Measurements from ENCODE around the gene MRAS.
"Not testable (repeated sequence)": the region's sequence is repeated elsewhere in the genome, so short reads cannot be mapped to it uniquely, and the experiment has no call there.

Gene MRAS

GRCh38 chr3:138426211-138426610, 77.8 kb downstream of the MRAS start:
- DNase-seq: no peak

- DNase-seq: not testable (repeated sequence)
These were observed 78.4 kb downstream of the MRAS start for GRCh38 chr3:138426754-138427153.

GRCh38 chr3:138429665-138430064, 81.3 kb downstream of the MRAS start:
- DNase-seq: no peak

DNA sequence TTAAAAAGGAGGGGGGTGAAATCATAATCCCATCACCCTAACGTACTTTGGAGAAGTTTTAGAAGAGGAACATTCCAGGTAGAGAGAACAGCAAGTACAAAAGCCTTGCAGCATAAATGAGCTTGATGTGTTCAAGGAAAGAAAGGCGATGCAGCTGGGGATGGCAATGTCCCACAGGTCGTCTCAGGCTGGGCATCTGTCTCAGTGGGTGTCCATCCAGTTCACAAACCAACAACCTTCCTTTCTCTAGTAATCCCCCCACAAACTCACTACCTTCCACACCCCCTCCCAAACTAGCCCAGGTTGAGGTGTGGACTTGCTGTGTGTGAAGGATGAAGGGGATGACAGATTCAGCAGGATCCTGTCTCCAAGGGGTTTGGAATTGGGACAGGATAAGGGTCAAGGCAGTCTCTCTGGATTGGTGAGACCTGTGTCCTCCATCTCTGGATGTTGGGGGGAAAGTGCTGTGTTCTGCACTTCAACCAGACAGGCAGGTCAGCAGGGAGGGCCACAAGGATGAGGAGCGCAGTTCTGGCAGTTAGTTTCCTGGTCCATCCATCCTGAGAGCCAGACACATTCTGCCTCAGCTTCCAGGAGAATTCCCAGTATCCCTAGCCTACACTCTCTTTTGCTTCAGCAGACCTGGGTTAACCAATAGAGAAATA, 84.3 kb downstream of the MRAS start:
- DNase-seq: no peak

DNA sequence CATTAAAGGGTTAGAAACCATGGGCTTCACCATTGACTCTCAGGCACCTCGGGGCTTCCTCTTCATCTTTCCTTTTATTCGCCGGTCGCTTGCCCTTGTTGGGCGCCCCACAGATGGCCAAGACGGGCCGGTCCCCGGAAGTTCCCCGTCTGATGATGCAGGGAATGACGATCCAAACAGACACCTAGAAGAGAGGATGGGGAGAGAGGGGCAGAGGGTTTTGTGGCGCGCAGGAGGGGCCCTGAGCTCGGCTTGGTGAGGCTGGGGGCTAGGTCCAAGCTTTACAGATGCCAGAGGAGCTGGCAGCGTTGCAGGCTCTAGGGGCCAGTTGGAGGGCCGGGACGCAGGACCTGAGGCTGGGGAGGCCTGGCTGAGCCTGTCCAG, 85.5 kb downstream of the MRAS start:
- DNase-seq: no peak

GRCh38 chr3:138434276-138434874, 86.0 kb downstream of the MRAS start, which contains the start of gene ESYT3:
TSS of gene ESYT3 (plus strand) at chr3:138434616. CDS start at chr3:138434799, 183 bp downstream.
- peak; percentile 68 to 74 for DNase-seq

DNA sequence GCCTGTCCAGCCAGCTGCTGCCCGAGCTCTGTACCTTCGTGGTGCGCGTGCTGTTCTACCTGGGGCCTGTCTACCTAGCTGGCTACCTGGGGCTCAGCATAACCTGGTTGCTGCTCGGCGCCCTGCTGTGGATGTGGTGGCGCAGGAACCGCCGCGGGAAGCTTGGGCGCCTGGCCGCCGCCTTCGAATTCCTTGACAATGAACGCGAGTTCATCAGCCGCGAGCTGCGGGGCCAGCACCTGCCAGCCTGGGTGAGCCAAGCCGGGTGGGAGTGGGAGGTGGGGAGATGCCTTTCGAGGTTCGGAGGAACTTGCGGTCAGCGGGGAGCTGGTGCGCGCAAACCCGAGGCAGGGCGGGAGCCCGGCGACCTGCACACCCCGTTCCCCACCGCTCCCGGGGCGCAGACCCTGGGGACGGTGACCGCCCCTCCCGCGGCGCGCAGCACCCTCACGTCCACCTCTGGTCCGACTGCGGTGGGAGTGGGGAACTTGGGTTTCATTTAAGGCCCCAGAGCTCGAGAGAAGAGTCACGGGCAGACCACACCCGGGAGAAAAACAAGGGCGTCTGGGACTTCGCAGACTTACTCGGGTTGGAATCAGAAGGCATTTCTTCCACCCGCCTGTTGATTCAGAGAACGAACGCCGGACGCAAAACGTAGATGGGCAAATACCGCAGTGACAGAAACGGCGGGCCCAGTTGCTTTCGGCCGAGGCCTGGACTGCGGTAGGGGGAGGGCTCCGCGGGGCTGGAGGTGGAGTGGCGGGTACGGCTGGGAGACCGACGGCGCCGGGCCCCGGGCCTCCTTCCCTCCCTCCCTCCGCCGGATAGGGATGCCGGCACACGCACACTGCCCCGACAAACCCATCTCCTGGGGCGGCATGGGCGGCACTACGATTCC, 86.7 kb downstream of the MRAS start:
- peak in 1 of 2 experiments; percentile 26 for DNase-seq

DNA sequence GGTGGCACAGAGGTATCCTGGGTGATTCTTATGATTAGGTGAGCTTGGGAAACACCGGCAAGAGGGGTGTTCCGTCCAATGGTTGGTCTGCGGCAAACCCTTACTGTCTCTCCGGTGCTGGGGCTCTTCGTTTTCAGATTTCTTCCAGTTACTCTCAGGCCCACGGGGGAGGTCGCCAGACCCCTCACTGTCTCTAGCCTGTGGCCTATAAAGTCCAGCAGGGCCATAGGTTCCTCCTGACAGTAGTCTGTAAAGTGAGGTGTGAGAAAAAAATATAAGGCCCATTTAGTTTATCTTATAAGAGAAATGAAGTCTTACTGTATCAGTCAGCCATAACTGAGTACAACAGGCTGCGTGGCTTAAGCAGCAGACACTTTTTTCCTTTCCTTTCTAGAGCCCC, 87.5 kb downstream of the MRAS start:
- DNase-seq: no peak

- DNase-seq: no peak
These were observed 88.9 kb downstream of the MRAS start for GRCh38 chr3:138437281-138437680.

DNA sequence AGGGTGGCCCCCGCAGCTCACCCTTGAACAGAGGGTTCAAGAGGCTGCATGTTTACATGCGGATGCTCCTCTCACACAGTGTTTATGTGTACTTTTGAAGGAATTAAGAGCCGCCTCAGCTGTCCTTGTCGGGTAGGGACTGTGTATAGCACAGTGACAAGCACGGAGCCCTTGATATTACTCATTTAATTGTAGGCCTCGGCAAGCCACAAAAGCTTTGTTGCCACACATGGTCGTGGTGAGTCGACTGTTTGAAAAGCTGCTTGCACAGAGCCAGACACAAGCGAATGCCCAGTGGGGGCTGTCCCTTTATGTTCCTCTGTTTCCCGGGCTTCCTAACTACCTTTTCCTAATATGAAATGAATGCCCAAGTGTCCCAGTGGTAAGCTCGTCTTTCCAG, 90.5 kb downstream of the MRAS start:
- DNase-seq: no peak

GRCh38 chr3:138439646-138440045, 91.3 kb downstream of the MRAS start:
- no peak for DNase-seq

GRCh38 chr3:138440121-138440521, 91.7 kb downstream of the MRAS start:
- no peak for DNase-seq

DNA sequence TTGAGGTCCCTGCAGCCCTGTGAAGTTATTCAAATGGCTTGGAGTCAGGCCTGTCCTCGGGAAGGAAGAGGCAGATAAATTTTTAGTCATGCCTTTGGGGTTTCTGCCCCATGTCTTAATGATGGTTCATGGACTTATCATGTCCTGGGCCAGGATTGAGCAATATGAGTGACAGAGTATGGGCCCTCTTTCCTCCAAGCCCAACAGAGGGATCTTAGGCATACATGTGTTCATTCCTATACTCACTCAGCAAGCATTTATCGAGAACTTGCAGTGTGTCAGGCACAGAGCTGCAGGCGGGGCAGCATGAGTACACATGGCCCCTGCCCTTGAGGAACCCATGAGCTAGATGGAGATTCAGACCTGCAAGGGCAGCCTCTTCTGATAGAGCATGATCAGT, 92.2 kb downstream of the MRAS start:
- DNase-seq: no peak

- no peak for DNase-seq
These were observed 92.9 kb downstream of the MRAS start for GRCh38 chr3:138441256-138441655.

DNA sequence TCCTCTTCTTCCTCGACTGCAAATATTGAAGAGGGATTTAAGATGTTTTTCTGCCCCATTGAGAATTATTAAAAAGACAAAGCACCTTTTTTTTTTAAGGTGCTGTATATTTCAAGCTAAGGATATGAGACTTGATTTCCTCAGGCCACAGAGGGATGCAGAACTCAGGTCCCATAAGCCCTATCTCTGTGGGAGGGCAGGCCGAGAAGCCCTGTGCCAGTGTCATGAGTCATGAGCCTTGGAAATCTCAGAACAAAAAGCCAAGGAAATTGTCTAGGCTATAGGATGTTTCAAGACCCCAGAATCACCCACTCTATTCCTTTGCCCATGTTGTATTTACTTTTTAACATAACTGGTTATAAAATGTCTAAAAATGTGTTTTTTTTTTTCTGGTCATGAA, 93.4 kb downstream of the MRAS start:
- no peak for DNase-seq

GRCh38 chr3:138442433-138442832, 94.1 kb downstream of the MRAS start:
- no peak for DNase-seq

- no peak for DNase-seq
These were observed 94.7 kb downstream of the MRAS start for GRCh38 chr3:138443091-138443490.

GRCh38 chr3:138443521-138444503, 95.4 kb downstream of the MRAS start:
- DNase-seq: no peak

- DNase-seq: no peak
These were observed 96.9 kb downstream of the MRAS start for GRCh38 chr3:138445236-138445635.

DNA sequence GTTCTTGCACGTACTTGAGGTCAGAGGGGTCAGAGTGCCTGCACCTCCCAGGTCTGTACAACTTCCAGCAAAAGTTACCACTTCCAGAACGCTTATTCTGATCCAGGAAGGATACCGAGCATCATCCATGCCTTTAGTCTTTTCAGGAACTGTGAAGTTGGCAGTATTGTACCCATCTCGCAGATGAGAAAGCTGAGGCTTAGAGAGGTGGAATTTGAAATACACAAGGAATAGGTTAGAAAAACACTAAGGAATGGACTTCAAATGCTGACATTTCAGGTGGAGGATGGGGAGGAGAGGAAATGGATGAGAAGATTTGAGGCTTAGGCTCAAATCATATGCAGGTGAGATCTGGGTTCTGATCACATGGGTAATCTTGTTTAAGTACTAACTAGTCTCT, 97.3 kb downstream of the MRAS start:
- DNase-seq: no peak

GRCh38 chr3:138448631-138449030, 100.3 kb downstream of the MRAS start:
- DNase-seq: no peak

DNA sequence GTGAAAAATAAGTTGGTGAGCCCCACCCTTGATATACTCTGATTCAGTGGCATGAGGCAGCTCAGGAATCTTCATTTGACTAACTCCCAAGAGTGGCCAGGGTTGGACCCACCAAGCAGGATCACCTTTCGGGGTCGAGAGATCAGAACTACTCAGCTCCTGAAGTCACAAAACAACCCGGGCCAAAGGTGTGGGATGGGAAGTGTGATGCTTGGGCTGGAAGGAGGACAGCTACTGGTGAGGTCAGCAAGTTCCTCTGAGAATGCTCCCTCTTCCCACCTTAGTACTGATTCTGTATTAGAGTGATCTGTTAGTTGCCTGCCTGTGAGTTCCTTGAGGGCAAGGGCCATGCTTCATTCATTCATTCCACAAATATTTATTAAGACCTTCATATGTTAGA, 101.1 kb downstream of the MRAS start:
- DNase-seq: no peak

GRCh38 chr3:138450181-138450580, 101.8 kb downstream of the MRAS start:
- no peak for DNase-seq
